Left kidney (tissue), 2 donors: Measurements from ENCODE around the gene INS. TPM values are rescaled to one million over a fixed set of nuclear protein-coding genes. Genes with fewer than 3 reads are reported as not detected.

ENCODE experiments used
- DNase-seq: peaks from one replicate; pipeline ENCODE4 v3.0.0-alpha.2; 2013
- polyA plus RNA-seq: library from polyadenylated mRNA; unstranded; fragments of 120-200 nt; gene quantifications from one replicate; pipeline ENCODE4 v1.2.1, GENCODE V29; 2013; ENCODE audit not compliant: insufficient read length

INS gene
- polyA plus RNA-seq, 1 donor, result not detected

DNA sequence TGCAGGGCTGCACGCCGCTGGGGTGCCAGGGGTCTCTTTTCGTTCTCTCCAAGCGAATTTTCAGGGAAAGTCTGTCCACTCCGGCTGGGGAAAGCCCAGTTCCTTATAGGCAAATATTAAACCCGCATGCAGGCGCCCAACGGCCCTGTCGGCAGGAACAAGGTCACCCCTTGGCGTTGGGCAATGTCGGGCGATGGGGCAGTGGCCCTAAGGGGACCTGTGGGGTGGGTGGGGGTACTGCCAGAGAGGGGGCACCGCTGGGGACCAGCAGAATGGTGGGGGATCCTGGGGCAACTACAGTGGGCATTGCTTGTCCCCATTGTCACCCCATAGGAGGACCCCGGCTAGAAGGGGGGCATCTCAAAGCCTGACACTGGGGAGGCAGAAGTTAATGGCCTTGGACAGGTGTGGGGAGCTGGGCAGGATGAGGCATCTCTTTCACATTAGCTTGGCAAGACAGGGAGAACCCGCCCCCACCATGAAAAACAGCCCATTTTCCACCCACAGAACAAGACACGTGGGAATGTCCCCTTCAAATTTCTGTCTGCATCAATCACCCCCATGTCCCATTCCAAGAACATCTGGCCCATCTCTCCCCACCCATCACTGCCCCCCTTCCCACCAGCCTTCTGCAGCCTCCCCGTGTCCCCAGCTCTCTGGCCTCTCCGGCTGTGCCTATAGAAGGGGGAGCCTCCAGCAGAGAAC is 16.3 kb downstream of the INS start:
- DNase-seq, result no peak

DNA sequence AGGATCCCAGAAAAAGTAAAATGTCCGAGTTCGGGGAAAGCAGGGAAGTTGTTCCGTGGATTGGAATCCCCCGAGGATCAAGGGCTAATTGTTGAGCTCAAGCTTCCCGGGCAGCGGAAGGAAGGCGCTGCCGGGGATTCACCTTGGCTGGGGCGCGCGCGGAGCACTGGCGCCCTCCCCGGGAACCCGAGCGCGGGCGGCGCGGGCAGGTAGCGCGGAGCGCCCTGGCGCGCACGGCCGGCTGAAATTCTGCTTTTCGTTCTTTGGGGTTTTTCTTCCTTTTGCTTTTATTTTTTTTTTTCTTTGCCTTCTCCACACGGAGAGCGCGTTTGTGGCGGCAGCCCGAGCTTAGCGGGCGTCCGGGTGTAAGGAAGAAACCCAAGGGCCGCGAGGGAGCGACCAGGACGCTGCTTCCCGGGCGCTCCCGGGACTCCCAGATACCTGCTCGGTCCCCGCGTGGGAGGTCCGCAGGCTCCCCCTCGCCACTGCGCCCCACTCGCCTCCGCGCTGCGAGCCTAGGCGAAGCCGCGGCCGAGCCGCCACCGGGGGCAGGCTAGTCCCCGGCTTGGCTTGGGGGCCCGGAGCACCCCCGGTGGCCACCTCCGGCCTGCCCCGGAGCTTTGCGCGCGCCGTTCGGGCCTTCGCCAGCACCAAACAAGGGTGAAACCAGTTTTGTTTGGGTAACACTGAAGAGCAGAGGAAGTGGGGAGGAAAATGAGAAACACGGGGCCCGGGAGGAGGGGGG is 17.0 kb downstream of the INS start:
- no peak for DNase-seq

DNA sequence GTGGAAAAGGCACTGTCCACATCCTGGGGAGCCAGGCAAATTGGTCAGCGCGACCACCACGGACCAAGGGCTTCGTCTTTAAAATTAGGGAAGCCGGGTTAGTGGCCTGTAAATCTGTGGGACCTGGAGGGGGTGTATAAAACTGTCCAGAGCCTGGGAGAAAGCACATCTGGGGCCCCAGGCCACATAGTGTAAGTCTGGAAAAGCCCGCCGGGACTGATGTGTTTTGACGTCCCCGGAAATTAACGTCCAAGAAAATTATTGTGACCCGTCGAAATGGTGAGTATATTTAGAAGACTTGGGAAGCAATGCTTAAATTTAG is 17.6 kb downstream of the INS start:
- DNase-seq, result no peak

DNA sequence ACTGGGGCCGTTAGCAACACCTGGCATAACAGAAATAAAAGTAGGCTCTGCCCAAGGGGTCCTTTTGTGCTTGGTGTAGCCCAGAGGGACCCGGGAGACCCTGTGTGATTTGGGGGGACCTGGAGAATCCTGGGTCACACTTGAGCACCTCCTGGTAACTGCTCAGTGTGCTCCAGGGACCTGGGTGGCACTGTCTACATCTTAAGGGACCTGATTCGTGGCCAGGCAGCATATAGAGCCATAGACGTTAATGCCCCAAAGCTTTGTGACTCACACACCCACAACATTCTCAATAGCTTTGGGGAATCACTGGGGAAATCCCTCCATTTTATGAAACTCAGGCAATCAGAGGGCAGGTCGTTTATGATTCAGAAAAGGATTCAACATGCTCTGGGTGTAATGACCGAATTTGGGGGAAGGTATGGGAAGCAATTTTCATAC is 18.2 kb downstream of the INS start:
- DNase-seq, result no peak

DNA sequence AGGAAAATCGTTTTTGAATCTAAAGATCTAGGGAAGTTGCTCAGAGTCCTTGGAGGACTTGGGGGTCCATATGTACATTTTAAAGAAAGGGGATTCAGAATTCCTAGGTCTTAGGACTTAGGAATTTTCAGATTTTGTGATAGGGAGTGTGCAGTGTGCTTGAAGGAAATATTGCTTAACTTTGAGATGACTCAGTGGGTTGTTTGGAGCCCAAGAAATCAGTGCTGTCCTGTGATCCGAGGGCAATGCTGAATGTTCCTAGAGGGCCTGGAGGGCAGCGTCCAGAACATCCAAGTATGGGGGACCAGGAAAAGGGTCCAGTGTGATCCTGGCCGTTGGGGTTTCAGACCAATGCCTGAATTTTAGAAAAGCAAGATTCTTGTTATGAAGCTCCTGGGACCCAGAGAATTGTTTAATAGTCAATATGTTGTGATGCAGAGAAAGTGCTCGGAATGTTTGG is 18.7 kb downstream of the INS start:
- DNase-seq, result no peak

DNA sequence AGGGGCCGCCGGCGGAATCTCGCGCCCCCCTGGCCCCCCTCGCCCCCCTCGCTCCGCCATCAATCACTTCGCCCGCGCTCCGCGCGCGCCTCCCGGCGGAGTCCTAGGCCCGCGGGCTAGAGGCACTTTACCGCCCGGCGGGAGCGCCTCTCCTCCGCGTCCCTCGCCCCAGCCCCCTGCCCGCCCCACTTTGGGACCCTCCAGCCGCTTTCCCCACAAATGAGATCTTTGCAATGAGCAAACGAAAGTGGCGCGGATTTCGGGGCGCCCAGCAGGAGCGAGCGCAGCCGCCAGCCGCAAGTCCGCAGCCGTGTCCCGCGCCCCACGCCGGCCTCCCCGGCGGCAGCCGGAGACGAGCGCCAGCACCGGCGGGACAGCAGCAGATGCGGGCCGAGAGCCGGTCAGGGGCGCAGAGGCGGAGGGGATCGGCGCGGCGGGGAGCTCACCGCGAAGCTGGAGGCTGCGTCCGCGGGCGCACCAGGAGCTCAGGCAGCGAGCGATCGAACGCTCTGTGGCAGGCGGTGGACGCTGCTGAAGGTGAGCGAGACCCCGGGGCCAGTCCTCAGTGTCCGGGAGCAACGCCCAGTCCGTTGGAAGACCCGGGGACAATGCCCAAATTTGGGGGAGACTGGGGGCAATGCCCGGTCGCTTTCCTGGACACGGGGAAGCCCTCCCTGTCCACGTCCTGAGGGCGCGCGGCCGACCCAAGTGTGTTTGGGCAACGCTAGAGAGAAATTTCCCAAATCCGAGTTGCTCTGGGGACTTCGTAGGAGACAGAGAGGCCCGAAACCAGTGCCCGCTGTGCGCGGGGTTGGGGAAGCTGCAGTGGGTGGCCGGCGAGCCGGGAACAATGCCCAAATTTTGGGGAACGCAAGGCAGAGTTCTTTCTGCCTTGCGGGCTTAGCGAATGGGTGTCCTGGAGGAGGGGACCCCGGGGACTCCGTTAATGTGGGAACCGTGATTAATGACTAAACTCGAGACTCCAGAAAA is 20.3 kb downstream of the INS start:
- DNase-seq, result no peak

DNA sequence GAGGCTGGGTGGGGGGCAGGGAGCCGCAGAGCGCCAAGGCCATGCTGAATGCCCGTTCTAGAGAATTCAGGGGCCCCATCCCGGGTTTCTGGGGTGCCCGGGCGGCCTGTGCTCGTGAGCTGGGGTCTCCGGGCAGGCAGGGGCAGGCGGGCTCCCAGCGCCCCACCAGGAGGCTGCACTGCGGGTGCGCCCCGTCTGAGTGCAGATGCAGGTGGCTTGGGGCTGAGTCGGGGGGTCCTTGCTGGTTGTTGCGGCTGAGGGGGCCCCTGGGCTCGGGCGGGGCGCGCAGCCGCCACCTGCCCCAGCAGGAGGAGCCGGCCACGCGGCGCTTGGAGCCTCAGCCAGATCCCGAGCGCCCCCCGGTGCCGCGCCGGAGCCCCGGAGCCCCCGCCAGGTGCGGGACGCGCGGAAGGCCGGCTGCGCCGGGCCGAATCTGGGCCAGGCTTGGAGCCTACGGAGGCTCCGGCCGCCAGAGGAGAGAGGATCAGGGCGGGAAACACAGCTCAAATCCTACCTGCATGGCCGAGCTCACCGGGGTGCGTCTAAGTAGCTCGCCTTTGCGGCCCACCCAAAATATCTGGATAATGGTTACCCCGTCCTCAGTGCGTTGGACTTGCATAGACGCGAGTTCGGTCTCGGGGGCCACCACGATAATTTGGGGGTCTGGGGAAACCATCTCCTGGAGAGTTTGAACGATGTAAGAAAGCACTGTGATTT is 21.2 kb downstream of the INS start:
- DNase-seq, result no peak

DNA sequence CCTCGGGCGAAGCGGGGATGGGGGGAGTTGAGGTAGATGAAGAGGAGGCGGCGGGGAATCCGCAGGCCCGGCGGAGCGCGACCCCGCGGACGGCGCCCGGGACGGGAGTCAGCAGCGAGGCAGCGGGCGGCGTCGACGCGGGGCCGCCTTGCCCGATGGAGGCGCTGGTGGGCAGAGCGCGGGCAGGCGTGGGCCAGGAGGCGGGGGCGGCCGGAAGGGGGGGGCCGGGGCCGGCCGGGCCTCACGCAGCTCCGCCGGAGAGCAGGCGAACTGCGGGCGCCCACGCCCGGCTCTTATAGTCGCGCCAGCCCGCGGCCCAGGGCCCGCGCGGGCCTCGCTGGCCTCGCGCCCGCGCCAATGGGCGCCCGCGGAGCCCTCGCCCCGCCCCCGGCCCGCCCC is 21.9 kb downstream of the INS start, which contains the start of gene IGF2:
TSS of gene IGF2 (minus strand) at position 267 of the 399 bp plus-strand sequence. CDS start 3,866 bp downstream, outside the sequence.
- DNase-seq, result no peak

DNA sequence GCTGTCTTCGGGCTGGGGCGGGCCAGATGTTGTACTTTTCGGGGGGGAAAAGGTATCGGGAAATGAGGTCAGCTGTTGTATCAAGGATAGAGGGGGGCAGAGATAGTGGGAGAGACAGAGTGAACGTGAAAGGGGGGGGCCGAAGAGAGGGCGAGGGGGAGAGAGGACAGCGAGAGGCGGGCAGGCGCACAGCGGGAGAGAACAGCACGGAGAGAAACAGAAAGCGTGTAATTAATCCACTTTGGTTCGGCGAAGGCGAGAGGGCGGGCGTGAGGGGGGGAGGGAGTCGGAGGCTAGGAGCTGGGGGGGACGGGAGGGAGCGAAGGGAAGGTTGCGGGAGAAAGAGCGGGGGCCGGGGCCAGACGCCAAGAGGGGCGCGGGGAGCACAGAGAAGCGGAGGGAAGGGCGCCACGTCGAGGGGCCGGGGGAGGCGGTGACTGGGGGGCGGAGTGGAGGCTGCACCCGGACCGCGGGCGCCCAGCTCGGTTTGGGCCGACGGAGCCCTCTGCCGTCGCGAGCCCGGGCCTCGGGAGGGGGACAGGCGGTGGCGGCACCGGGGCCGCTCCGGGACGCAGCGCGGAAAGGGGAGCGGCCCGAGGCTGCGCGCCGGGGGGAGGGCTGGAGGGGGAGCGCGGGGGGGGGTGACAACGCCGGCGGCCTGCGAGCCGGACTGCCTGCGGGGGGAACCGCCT is 22.4 kb downstream of the INS start:
- DNase-seq, result no peak

DNA sequence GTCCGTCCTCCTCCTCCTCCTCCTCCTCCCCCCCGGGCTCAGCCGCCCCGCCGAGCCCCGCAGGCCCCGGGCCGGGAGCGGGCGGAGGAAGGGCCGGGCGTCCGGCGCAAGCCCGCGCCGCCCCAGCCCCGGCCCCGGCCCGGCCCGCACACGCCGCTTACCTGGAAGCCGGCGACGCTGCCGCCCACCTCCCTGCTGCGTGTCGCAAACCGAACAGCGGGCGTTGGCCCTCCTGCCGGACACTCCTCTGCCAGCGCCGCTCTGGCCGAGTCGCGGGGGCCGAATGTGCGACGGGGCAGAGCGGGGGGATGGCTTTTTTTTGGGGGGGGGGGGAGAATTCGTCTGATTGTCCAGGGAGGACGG is 23.0 kb downstream of the INS start:
- DNase-seq, result no peak

DNA sequence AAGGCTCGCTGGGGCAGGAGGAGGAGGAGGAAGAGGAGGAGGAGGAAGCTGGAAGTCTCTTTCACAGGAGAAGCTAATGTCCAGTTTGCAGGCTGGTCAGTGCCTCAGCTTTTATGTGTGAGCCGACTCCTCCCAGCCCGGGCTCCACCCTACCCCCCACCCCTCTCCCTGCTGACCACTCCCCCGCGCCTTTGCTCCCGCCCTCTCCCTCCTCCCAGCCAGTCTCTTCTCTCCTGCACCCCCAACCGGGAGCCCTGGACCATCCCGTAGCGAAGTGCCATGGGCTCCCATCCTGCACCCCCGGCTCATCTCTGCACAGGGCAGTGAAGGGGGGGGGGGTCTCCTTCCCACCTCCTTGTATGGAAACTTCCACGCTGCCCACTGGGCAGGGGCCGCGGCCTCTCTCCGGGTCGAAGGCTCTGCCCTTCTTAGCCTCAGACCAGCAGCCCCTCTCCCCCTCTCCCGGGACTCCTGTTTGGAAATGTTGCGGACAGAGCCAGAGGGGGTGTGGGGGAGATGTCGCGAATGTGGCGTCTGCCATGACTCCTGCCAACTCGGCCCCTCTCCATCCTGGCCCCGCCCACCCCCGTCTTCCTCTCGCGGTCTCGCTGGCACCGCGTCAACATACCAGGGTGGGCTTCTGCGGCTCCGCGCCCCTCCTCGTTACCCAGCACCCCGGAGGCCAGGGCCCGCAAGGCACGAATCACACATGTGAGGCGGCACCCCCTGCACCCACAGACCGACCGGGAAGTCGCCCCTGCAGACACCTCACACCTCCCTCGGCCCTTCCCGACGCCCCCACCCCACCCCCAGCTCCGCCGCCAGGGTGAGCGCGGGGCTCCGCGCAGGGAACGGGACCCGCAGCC is 23.6 kb downstream of the INS start:
- DNase-seq, result peak; percentile 84

DNA sequence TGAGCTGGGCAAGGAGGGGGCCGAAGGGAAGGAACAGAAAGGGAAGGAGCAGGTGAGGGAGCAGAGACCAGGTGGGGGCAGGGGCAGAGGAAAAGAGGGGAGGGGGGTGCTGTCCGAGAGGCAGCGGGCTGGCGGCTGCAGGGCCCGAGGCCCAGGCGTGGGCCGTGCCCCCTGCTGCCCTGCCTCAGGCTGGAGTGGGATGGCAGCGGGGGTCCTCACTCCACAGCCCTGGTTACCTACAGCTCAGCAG is 24.1 kb downstream of the INS start:
- DNase-seq, result no peak

DNA sequence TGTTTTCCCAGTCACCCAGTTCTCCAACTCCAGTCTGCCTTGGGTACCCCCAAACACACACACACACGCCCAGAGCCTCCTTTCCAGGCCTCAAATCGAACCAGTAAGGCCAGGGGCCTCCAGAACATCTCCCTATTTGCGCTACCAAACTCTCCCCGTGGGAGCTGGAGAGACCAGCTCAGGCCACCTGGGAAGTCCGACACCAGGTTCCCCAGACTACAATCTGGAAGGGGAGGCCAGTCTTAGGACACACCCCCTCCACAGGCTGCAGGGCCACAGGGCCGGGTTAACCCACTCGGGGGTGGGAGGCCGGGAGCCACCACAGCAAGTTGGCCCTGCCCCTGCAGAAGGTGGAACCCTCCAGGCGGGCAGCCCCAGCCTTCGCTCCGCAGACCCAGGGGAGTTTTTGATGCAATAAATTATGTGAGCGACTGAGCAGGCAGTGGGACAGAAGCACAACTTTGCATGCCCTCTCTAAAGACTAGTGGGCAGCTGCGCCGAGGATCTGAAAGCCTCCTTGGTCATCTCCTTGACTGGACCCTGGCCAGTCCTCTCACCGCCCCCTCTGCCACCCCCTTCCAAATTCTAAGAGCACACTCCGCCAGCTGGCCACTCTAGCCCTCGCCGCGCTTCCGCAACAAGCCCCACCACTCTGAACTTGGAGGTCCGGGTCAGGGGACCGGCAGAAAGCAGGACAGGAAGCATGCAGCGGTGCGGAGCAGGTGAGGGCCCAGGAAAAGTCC is 24.6 kb downstream of the INS start:
- DNase-seq, result no peak

DNA sequence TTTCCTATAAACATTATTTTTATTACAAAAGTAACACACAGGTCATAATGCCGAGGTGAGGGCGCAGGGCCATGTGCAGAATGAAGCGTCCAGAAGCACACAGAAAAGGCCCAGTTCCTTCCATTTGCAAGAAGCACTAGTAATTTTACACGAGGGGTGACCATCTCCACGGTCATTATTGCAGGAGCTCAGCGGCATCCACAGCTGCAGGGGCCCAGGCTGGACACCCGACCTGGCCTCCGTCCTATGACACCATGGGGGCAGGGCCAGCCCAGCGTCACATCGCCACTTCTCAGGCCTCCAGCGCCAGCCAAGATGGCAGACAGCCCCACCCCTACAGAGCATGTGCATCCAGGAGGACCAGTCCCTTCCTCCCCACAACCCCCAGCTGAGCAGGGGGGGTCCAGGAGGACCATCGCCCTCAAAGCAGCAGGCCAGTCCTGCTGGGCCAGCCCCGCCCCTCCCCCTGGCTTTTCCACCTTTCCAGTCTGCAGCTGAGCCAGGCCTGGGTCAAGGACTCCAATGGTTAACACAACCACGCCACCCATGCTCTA is 25.3 kb downstream of the INS start:
- DNase-seq, result no peak

DNA sequence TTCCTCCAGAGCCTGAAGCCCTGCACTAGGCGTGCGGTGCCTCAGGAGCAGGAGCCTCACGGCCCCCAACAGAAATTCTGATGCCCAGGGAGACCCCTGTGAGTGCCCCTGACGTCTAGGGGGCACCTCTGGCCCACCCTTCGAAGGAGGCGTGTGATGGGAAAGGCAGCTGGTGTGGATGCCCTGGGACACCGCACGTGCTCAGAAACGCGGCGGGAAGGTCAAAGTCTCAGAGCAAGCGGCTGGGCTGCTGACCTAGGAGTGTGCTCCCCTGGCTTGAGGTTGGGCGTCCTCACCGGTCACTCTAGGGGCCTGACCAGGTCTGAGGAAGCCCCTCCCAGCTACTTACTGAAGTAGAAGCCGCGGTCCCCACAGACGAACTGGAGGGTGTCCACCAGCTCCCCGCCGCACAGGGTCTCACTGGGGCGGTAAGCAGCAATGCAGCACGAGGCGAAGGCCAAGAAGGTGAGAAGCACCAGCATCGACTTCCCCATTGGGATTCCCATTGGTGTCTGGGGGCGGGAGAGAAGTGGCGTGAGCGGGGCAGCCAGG is 25.9 kb downstream of the INS start:
- no peak for DNase-seq

DNA sequence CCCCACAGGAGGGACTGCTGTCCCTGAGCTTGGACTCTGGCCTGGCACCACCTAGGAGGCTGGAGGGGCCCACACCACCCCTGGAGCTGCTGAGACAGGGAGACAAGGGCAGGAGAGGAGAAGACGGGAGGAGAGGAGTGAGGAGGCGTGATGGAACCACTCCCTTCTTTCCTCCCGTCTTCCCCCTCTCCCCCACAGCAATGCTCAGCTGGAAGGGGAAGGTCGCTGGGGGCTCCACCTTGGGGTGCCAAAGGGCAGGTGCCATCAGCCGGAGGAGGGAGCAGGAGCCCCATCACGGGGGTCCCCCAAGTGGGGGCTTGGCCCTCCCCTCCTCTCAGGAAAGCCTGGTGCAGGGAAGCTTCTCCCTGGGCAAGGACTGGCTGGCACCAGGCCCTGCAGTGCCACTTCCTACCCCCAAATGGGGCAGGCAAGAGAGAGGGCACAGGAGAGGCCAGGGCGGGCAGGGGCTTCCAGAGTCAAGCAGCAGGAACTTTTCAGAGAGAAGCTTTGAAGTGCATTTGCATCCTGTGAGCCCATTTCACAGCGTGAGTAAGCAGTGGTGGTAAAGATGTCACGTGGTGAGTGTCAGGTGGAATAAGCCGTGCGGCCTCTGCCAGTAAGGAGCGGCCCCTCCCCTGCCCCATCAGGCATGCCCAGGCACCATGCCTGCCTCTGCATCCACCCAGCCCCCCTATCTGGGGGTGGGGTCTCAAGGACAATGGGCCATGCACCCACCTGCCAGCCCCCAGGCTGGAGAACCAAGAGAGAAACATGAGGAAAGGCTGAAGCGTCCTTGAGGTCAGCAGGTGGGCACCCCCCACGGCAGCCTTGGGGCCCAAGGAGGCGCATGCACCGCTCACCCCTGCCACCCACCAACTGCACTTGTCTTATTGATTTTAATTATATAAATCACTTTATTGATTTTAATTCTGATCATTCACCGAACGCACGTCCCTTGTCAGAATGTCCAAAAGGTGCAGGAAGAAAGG is 26.7 kb downstream of the INS start:
- no peak for DNase-seq

DNA sequence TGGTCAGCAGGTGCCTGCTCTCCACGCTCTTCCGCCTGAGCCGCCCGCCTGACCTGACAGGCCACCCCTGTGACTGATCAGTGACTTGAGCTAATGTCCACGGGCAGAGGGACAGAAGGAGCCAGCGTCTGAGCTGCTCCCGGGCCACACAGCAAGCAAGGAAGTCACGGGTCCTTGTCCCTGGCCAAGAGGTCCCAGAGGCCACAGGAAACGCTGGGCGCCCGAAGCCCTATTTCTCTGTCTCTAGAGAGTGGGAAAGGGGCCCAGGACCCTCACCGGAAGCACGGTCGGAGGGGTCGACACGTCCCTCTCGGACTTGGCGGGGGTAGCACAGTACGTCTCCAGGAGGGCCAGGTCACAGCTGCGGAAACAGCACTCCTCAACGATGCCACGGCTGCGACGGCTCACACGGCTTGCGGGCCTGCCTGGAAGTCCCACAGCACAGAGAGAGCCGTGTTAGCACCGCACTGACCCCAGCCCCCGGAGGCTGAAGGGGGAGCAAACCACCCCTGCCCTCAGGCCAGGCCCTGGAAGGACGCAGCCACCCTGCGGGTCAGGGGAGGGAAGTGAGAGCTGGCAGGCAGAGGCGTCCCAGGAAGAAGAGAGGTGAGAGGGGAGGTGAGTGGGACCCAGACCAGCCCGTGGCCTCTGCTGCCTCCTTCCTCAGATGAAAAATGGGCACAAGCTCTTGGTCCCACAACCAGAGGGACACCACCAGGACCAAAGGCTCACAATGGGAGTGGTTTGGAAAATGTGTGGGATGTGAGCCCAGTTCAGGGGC is 27.6 kb downstream of the INS start:
- DNase-seq, result no peak
